GM23338 (cell line): Measurements from ENCODE around the gene HHEX. TPM values are rescaled to one million over a fixed set of nuclear protein-coding genes. Genes with fewer than 3 reads are reported as not detected.

Experiments used
- ATAC-seq: fragments of 200-7000 bp; cut with Tn5 transposase; 3 replicates; pipeline ENCODE4 v1.9.1; 2020
- DNase-seq: peaks from one replicate; pipeline ENCODE4 v3.0.0-alpha.2; 2015; ENCODE audit warnings: low spot score
- H2AFZ ChIP-seq: fragments of 200-600 bp; sonication (generic); 2 replicates; pipeline ENCODE4 v1.8.0; 2016; ENCODE audit warnings: antibody characterized with exemption, mild to moderate bottlenecking, moderate library complexity
- H3F3A ChIP-seq: fragments of 200-600 bp; sonication (generic); replicated peaks from 2 replicates; pipeline ENCODE4 v1.8.0; 2017; ENCODE audit warnings: antibody characterized with exemption, mixed run types, low read depth
- H3K27ac ChIP-seq: fragments of 200-600 bp; sonication (generic); 2 replicates; pipeline ENCODE4 v1.6.1; 2016; ENCODE audit warnings: low read depth
- H3K27me3 ChIP-seq: fragments of 200-600 bp; sonication (generic); 2 replicates; pipeline ENCODE4 v1.8.0; 2016; ENCODE audit warnings: mild to moderate bottlenecking, mixed run types, moderate library complexity; ENCODE audit not compliant: insufficient read depth
- H3K36me3 ChIP-seq: fragments of 200-600 bp; sonication (generic); 2 replicates; pipeline ENCODE4 v1.8.0; 2016; ENCODE audit warnings: mild to moderate bottlenecking; ENCODE audit not compliant: insufficient read depth
- H3K4me1 ChIP-seq: fragments of 200-600 bp; sonication (generic); 2 replicates; pipeline ENCODE4 v1.8.0; 2016; ENCODE audit warnings: mild to moderate bottlenecking, moderate library complexity; ENCODE audit not compliant: insufficient read depth
- H3K4me2 ChIP-seq: fragments of 200-600 bp; sonication (generic); 2 replicates; pipeline ENCODE4 v1.7.1; 2017; ENCODE audit warnings: mixed run types
- H3K4me3 ChIP-seq: fragments of 200-600 bp; sonication (generic); 2 replicates; pipeline ENCODE4 v1.6.1; 2016; ENCODE audit warnings: mixed run types
- H3K79me2 ChIP-seq: fragments of 200-600 bp; sonication (generic); replicated peaks from 2 replicates; pipeline ENCODE4 v1.8.0; 2017; ENCODE audit warnings: mild to moderate bottlenecking; ENCODE audit not compliant: insufficient read depth
- H3K9me2 ChIP-seq: fragments of 200-600 bp; sonication (generic); 2 replicates; pipeline ENCODE4 v1.8.0; 2017; ENCODE audit not compliant: insufficient read depth
- H4K20me1 ChIP-seq: fragments of 200-600 bp; sonication (generic); replicated peaks from 2 replicates; pipeline ENCODE4 v1.8.0; 2017; ENCODE audit warnings: mild to moderate bottlenecking; ENCODE audit not compliant: insufficient read depth
- H3K27ac Mint-ChIP-seq: 2 replicates; pipeline ENCODE4 v1.8.0; 2020; ENCODE audit warnings: inconsistent platforms, mild to moderate bottlenecking, moderate library complexity, mixed read lengths
- H3K27me3 Mint-ChIP-seq: 3 replicates; pipeline ENCODE4 v1.8.0; 2022; ENCODE audit warnings: low read depth, mild to moderate bottlenecking, moderate library complexity, mixed read lengths, inconsistent platforms; ENCODE audit not compliant: insufficient read depth, poor library complexity
- H3K36me3 Mint-ChIP-seq: 3 replicates; pipeline ENCODE4 v1.8.0; 2021; ENCODE audit warnings: low read depth, mild to moderate bottlenecking, inconsistent platforms, moderate library complexity, mixed read lengths
- H3K4me1 Mint-ChIP-seq: 3 replicates; pipeline ENCODE4 v1.8.0; 2020; ENCODE audit warnings: mild to moderate bottlenecking, inconsistent platforms, mixed read lengths
- H3K4me3 Mint-ChIP-seq: 3 replicates; pipeline ENCODE4 v1.8.0; 2021; ENCODE audit warnings: moderate library complexity, mild to moderate bottlenecking, inconsistent platforms, mixed read lengths
- H3K9me3 Mint-ChIP-seq: 3 replicates; pipeline ENCODE4 v1.8.0; 2020; ENCODE audit warnings: moderate library complexity, mild to moderate bottlenecking, inconsistent platforms, mixed read lengths
- CREB1 ChIP-seq: fragments of 250-450 bp; sonication (Bioruptor Pico); IDR thresholded peaks from 2 replicates; pipeline ENCODE4 v1.5.0; 2020; ENCODE audit warnings: low read depth, mild to moderate bottlenecking, moderate library complexity
- CTCF ChIP-seq, 2 experiments: fragments of 200-600 bp in 1 of 2; sonication (generic) in 1 of 2; conservative IDR thresholded peaks; 2 replicates each; pipeline versions ENCODE4 v1.5.1 to v1.6.1; 2016 to 2017; ENCODE audit warnings: antibody characterized with exemption in 2 of 2, low read depth in 2 of 2, mild to moderate bottlenecking in 2 of 2, moderate library complexity in 1 of 2
- ETS1 ChIP-seq: IDR thresholded peaks from 2 replicates; pipeline ENCODE4 v1.6.1; 2016; ENCODE audit warnings: antibody characterized with exemption
- EZH2 ChIP-seq: fragments of 200-600 bp; sonication (generic); IDR thresholded peaks from one replicate; pipeline ENCODE4 v1.8.0; 2017; ENCODE audit warnings: antibody characterized with exemption, mild to moderate bottlenecking, low read depth; ENCODE audit not compliant: unreplicated experiment
- EZH2phosphoT487 ChIP-seq: fragments of 200-600 bp; sonication (generic); IDR thresholded peaks from one replicate; pipeline ENCODE4 v1.8.1; 2018; ENCODE audit warnings: antibody characterized with exemption; ENCODE audit not compliant: unreplicated experiment
- JUNB ChIP-seq: IDR thresholded peaks from one replicate; pipeline ENCODE4 v1.6.1; 2016; ENCODE audit warnings: antibody characterized with exemption; ENCODE audit not compliant: unreplicated experiment
- NANOG ChIP-seq: IDR thresholded peaks from 2 replicates; pipeline ENCODE4 v1.6.1; 2016; ENCODE audit warnings: antibody characterized with exemption, borderline replicate concordance
- POLR2AphosphoS5 ChIP-seq: IDR thresholded peaks from 2 replicates; pipeline ENCODE4 v1.6.1; 2016; ENCODE audit warnings: antibody characterized with exemption, low read depth
- REST ChIP-seq: IDR thresholded peaks from one replicate; pipeline ENCODE4 v1.6.1; 2018; ENCODE audit warnings: antibody characterized with exemption; ENCODE audit not compliant: unreplicated experiment
- STAT1 ChIP-seq: IDR thresholded peaks from one replicate; pipeline ENCODE4 v1.6.1; 2016; ENCODE audit warnings: antibody characterized with exemption; ENCODE audit not compliant: unreplicated experiment
- ZNF114 ChIP-seq: fragments of 250-450 bp; sonication (Bioruptor Pico); IDR thresholded peaks from 2 replicates; pipeline ENCODE4 v1.5.0; 2020; ENCODE audit warnings: mild to moderate bottlenecking, moderate library complexity
- ZNF331 ChIP-seq: fragments of 250-450 bp; sonication (Bioruptor Pico); IDR thresholded peaks from 2 replicates; pipeline ENCODE4 v1.5.0; 2020; ENCODE audit warnings: low read depth, mild to moderate bottlenecking, moderate library complexity
- ZNF462 ChIP-seq: fragments of 250-450 bp; sonication (Bioruptor Pico); IDR thresholded peaks from 2 replicates; pipeline ENCODE4 v1.5.0; 2020; ENCODE audit warnings: mild to moderate bottlenecking, moderate library complexity
- polyA plus RNA-seq: library from polyadenylated mRNA; unstranded; fragments of >200 nt; fragmentation: Nextera tagmentation; extraction: Ambion mirVana; gene quantifications from 2 replicates; pipeline ENCODE4 v1.2.1, GENCODE V29; 2016
- total RNA-seq: library from RNA; depleted of rRNA; stranded (reverse); fragments of >200 nt; shearing (Covaris generic); gene quantifications from 2 replicates; pipeline ENCODE4 v1.2.3, GENCODE V29; 2014

The HHEX gene
- total and polyA plus RNA-seq, 2 experiments from 2014 or later, result 0.59 to 2.0 TPM

- DNase-seq (peak; percentile 79), ATAC-seq (peak; percentile 12)
- Histone ChIP-seq H3K9me2 (no peaks in the 10 kb centered on the region), H3K27me3 (peaks cover 99% of the 10 kb centered on the region), H3K27ac (no peak overlapping the region), H3K36me3 (no peaks in the 10 kb centered on the region), H4K20me1 (peaks cover 13% of the 10 kb centered on the region), H3K79me2 (no peaks in the 10 kb centered on the region), H3K4me3 (peak overlapping the region; percentile 56), H3K4me1 (peaks cover 36% of the 10 kb centered on the region), H3F3A (peaks cover 40% of the 10 kb centered on the region), H3K4me2 (peak overlapping the region; percentile 83), H2AFZ (peak overlapping the region; percentile 17; the same call in 1 of the 2 replicates)
- TF ChIP-seq CTCF (conservative IDR thresholded peaks at IDR 0.05; ENCODE audit: low read depth in 2 of 2), result no peak
- peak; percentile 63; the same call in 1 of the 2 replicates for TF ChIP-seq NANOG
- no peak for TF ChIP-seq ZNF114
- no peak for TF ChIP-seq JUNB
- no peak for TF ChIP-seq REST
- peak; percentile 35 for TF ChIP-seq EZH2phosphoT487
- no peak for TF ChIP-seq ZNF331 (CRISPR knock-in tag)
- TF ChIP-seq EZH2, result peak; percentile 90
- no peak for TF ChIP-seq POLR2AphosphoS5
- TF ChIP-seq CREB1, result no peak
- TF ChIP-seq STAT1, result no peak
- no peak for TF ChIP-seq ETS1
- no peak for TF ChIP-seq ZNF462 (CRISPR knock-in tag)
- H3K9me3 Mint-ChIP-seq, result no peaks in the 10 kb centered on the region
- H3K36me3 Mint-ChIP-seq, result no peaks in the 10 kb centered on the region; the same call in 2 of the 3 replicates
- H3K27ac Mint-ChIP-seq, result no peak overlapping the region
- peaks cover 35% of the 10 kb centered on the region for H3K4me1 Mint-ChIP-seq
- H3K27me3 Mint-ChIP-seq, result peaks cover 83% of the 10 kb centered on the region
- peak overlapping the region; percentile 69 for H3K4me3 Mint-ChIP-seq
Measured at GRCh38 chr10:92690915-92691590, 1.3 kb downstream of the HHEX start.
